ENCODE data around the gene LPP.

DNA sequence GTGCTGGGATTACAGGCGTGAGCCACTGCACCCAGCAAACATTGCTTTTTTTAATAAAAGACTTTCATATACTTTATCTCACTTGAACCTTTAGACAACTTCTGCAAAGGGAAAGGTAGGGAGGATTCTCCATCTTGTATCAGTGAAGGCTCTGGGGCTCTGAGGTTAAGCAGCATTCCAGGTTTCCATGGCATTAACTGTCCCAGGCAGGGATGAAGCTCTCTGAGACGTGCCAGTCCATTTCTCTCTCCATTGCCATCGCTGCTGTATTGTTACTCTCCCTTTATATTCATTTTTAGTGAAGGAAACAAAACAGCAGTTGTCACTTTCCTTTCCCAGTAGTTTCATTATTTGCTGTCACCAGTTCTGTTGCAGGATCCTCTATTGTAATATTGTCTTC lies 342.4 kb downstream of the LPP start:
- TF ChIP-seq POLR2A (IDR thresholded peaks at IDR 0.05; ENCODE audit: low read depth, low read length) = no peak
- TF ChIP-seq POLR2AphosphoS5 (IDR thresholded peaks at IDR 0.05; ENCODE audit: low read depth, low read length) = no peak
- no peak for TF ChIP-seq SPI1 (IDR thresholded peaks at IDR 0.05; ENCODE audit: low read depth, low read length)

All from GM12891 (cell line).